GM18526 (cell line): ENCODE data around the gene RBFA.
A peak's percentile ranks its signal among the peaks of the same experiment; 100 is the strongest.

Experiments
- POLR2A ChIP-seq: IDR thresholded peaks from 3 replicates; pipeline ENCODE4 v1.6.1; 2011; ENCODE audit not compliant: insufficient read length; ENCODE audit errors: extremely low read depth

Gene RBFA

GRCh38 chr18:80034068-80034851, at the start of gene RBFA:
Gene RBFA (plus strand): TSS chr18:80034434. CDS start chr18:80034496, 62 bp downstream.
- peak; percentile 81 for TF ChIP-seq POLR2A

GRCh38 chr18:79985172-79985571, 49.1 kb upstream of the RBFA start:
- TF ChIP-seq POLR2A: no peak

GRCh38 chr18:79986726-79987125, 47.5 kb upstream of the RBFA start:
- no peak for TF ChIP-seq POLR2A

GRCh38 chr18:79987566-79987965, 46.7 kb upstream of the RBFA start:
- TF ChIP-seq POLR2A: no peak

- TF ChIP-seq POLR2A: no peak
These were observed 46.2 kb upstream of the RBFA start for GRCh38 chr18:79988071-79988450.

- peak; percentile 91 for TF ChIP-seq POLR2A
These were observed 45.6 kb upstream of the RBFA start, which contains the start of gene TXNL4A for GRCh38 chr18:79988451-79989194. Gene TXNL4A (minus strand): TSS chr18:79988563. CDS start chr18:79988392, 171 bp downstream.

- TF ChIP-seq POLR2A: no peak
These were observed 45.1 kb upstream of the RBFA start for GRCh38 chr18:79989195-79989497.

- TF ChIP-seq POLR2A: no peak
These were observed 42.7 kb upstream of the RBFA start for GRCh38 chr18:79991494-79991893.

GRCh38 chr18:80000877-80001276, 33.4 kb upstream of the RBFA start:
- TF ChIP-seq POLR2A: no peak

GRCh38 chr18:80002468-80002867, 31.8 kb upstream of the RBFA start:
- no peak for TF ChIP-seq POLR2A

- no peak for TF ChIP-seq POLR2A
These were observed 29.5 kb upstream of the RBFA start for GRCh38 chr18:80004600-80005342.

- no peak for TF ChIP-seq POLR2A
These were observed 27.5 kb upstream of the RBFA start for GRCh38 chr18:80006724-80007123.

- no peak for TF ChIP-seq POLR2A
These were observed 24.3 kb upstream of the RBFA start for GRCh38 chr18:80009661-80010550.

- no peak for TF ChIP-seq POLR2A
These were observed 23.7 kb upstream of the RBFA start for GRCh38 chr18:80010551-80010906.

- no peak for TF ChIP-seq POLR2A
These were observed 21.5 kb upstream of the RBFA start for GRCh38 chr18:80012714-80013113.

GRCh38 chr18:80022613-80023012, 11.6 kb upstream of the RBFA start:
- no peak for TF ChIP-seq POLR2A

- no peak for TF ChIP-seq POLR2A
These were observed 11.1 kb upstream of the RBFA start for GRCh38 chr18:80023173-80023572.
